GM06990 (cell line): Measurements from ENCODE around the gene FAM162A.

Source experiments
- DNase-seq: peaks from one replicate; pipeline ENCODE4 v3.0.0-alpha.2; 2011; ENCODE audit not compliant: insufficient read length; ENCODE audit errors: extremely low read depth
- H3K27me3 ChIP-seq: replicated peaks from 2 replicates; pipeline ENCODE4 v1.6.0; 2011; ENCODE audit warnings: low read length; ENCODE audit not compliant: control insufficient read depth, insufficient read depth
- H3K36me3 ChIP-seq: 2 replicates; pipeline ENCODE4 v1.5.1; 2011; ENCODE audit warnings: low read length; ENCODE audit not compliant: control insufficient read depth, insufficient read depth
- H3K4me3 ChIP-seq: replicated peaks from 2 replicates; pipeline ENCODE4 v1.5.1; 2011; ENCODE audit warnings: low read depth, mild to moderate bottlenecking, control low read depth, low read length
- TF ChIP-seq, protein P1 (sequence below): IDR thresholded peaks from 2 replicates; pipeline ENCODE4 v1.5.1; 2011; ENCODE audit warnings: low read length, control low read depth, mild to moderate bottlenecking, inconsistent platforms; ENCODE audit not compliant: insufficient read depth, poor library complexity, severe bottlenecking

Gene FAM162A, protein sequence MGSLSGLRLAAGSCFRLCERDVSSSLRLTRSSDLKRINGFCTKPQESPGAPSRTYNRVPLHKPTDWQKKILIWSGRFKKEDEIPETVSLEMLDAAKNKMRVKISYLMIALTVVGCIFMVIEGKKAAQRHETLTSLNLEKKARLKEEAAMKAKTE

DNA sequence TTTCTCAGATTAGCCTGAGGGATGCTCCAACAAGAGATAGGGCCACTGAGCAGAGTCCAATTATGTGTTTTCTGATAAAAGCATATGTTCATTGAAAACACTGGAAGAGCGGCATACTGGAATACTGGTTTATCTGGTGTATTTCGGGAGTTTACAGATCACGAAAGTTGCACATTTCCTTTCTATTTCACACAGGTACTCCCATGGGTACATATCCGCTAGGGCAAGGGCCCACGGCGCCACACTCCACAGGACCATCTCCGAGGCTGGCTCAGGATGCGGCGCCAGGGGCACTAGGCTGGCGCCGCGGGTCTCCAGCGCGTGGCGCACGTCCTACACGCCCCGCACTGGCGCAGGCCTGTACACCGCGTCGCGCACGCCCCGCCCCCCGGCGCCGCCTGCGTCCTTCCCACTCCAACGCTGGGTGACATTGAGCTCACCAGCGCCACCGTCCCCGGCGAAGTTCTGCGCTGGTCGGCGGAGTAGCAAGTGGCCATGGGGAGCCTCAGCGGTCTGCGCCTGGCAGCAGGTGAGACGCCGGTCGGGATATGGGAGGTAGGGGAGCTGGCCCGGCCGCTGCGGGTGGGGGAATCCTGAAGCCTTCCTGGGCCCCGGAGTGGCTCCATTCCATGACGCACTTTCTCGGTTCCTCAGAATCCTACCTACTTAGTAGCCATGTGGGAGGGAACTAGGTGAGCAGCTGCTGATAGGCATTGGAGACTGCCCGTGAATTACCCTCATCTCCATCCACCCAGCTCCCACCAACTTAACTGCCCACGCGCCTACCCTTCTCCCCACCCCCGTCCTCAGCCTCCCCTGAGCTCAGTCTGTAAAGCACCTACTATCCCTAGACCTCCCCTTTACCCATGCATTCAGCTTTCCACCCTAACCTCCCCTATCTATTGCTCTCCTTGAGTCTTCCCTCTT lies at the start of gene FAM162A:
Gene FAM162A, plus strand, starts transcription at position 412 of the 927 bp plus-strand sequence. Its CDS starts 84 bp downstream, at position 496.
- Histone ChIP-seq H3K27me3 (no peaks in the 10 kb centered on the region), H3K4me3 (peak within 1 kb of the TSS; percentile 73), H3K36me3 (peaks cover 1% of the 10 kb centered on the region; the same call in 1 of the 2 replicates)
- peak; percentile 99 for DNase-seq
- TF ChIP-seq, protein P1, sequence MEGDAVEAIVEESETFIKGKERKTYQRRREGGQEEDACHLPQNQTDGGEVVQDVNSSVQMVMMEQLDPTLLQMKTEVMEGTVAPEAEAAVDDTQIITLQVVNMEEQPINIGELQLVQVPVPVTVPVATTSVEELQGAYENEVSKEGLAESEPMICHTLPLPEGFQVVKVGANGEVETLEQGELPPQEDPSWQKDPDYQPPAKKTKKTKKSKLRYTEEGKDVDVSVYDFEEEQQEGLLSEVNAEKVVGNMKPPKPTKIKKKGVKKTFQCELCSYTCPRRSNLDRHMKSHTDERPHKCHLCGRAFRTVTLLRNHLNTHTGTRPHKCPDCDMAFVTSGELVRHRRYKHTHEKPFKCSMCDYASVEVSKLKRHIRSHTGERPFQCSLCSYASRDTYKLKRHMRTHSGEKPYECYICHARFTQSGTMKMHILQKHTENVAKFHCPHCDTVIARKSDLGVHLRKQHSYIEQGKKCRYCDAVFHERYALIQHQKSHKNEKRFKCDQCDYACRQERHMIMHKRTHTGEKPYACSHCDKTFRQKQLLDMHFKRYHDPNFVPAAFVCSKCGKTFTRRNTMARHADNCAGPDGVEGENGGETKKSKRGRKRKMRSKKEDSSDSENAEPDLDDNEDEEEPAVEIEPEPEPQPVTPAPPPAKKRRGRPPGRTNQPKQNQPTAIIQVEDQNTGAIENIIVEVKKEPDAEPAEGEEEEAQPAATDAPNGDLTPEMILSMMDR = peak; percentile 80

DNA sequence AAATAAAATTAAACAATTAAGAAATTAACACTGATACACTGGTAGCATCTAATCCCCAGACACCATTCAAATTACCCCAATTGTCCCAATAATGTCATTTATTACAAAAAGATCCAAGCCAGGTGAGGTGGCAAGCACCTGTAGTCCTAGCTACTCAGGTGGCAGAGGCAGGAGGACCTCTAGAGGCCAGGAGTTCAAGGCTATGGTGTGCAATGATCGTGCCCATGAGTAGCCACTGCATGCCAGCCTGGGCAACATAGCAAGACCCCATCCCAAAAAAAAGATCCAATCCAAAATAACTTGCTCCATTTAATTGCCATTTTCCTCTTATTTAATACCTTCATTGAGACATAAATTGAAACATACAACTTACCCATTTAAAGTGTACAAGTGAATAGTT lies 41.2 kb upstream of the FAM162A start:
- DNase-seq = no peak
- Histone ChIP-seq H3K4me3 (no peak overlapping the region), H3K27me3 (no peaks in the 10 kb centered on the region), H3K36me3 (no peaks in the 10 kb centered on the region)
- TF ChIP-seq, protein P1 = no peak

DNA sequence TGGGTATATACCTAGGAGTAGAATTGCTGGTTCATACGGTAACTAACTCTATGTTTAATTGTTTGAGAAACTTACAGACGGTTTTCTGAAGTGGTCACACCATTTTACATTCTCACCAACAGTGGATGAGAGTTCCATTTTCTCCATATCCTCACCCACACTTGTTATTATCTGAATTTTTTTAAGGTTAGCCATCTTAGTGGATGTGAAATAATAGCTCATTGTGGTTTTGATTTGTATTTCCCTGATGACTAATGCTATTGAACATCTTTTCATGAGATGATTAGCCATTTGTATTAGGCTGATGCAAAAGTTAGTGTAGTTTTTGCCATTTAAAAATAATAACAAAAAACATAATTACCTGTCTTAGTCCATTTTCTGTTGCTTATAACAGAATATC lies 40.3 kb upstream of the FAM162A start:
- no peak for DNase-seq
- H3K27me3 ChIP-seq = no peaks in the 10 kb centered on the region
- no peak overlapping the region for H3K4me3 ChIP-seq
- TF ChIP-seq, protein P1 = no peak
- no peaks in the 10 kb centered on the region for H3K36me3 ChIP-seq

DNA sequence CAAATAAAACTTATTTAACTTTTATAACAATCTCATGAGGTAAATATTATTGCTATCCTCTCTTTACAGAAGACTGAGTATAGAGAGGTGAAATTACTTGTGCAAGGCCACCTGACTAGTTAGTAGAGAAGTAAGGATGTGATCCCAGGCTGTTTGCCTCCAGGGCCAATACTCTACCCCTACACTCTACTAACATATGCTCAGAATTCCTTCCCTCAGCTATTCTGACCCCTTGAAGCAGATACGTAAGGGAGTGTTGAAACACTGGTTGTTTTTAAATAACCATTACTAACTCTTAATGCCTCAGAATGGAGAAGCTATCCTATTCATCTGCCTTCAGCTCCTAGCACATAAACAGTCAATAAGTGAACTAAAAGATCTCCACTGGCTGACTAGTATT lies 34.8 kb upstream of the FAM162A start:
- no peak for DNase-seq
- TF ChIP-seq, protein P1 = no peak
- H3K36me3 ChIP-seq = no peaks in the 10 kb centered on the region

DNA sequence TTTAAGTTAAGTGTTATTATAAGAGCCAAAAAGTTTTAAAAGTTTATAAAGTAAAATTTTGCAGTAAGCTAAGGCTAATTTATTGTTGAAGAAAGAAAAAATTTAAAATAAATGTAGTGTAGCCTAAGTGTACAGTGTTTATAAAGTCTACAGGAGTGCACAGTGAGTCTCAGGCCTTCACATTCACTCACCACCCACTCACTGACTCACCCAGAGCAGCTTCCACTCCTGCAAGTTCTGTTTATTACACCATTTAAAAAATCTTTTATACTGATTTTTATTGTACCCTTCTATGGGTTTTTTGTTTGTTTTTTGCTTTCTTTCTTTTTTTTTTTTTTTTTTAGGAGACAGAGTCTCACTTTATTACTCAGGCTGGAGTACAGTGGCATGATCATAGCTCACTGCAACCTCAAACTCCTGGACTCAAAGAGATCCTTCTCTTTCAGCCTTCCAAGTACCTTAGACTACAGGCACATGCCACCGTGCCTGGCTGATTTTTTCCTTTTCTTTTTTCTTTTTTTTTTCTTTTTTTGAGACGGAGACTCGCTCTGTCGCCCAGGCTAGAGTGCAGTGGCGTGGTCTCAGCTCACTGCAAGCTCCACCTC lies 33.1 kb upstream of the FAM162A start:
- Histone ChIP-seq H3K27me3 (no peaks in the 10 kb centered on the region), H3K4me3 (no peak overlapping the region), H3K36me3 (no peaks in the 10 kb centered on the region)
- DNase-seq = no peak
- TF ChIP-seq, protein P1 = no peak

More for the DNA sequence above, 34.8 kb upstream of the FAM162A start:
- Histone ChIP-seq H3K27me3 (no peaks in the 10 kb centered on the region), H3K4me3 (no peak overlapping the region)
